ENCODE results near the gene UHRF1.

UHRF1 gene

DNA sequence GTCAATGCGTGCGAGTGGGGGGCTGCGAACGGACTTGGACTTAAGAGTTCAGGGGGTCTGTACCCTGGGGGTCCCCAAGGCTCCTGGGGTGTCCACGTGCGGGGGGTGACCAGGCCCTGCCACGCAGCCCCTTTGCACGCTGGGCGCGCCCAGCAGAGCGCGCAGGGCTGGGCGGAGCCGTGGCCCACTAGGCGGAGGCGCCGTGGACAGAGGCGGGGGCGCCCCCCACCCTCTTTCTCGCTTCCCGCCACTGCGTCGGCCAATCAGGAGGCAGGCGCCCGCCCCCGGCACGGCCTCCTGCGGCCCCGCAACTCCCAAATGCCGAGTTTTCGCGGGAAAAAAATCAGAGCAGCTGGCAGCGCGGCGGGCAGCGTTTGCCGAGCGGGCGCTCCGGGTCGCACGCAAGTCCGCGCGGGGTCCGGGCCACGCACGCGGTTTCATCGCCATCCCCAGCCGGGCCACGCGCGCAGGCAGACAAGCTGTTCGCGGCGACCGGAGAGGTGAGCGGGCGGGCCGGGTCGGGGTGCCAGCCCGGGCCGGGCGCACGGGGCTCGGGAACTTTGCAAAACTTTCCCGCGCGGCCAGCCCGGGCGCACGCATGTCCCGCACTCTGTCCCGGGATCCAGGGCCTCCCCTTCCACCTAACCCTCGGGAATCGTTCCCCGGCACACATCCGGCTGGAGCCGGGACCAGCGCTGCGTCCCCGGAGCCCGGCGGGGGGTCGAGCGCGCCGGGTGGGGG, at the start of gene UHRF1:
UHRF1 (plus strand) TSS at position 346 of the 741 bp plus-strand sequence. CDS start 1,385 bp downstream, outside the sequence.
- TF ChIP-seq, protein P1, sequence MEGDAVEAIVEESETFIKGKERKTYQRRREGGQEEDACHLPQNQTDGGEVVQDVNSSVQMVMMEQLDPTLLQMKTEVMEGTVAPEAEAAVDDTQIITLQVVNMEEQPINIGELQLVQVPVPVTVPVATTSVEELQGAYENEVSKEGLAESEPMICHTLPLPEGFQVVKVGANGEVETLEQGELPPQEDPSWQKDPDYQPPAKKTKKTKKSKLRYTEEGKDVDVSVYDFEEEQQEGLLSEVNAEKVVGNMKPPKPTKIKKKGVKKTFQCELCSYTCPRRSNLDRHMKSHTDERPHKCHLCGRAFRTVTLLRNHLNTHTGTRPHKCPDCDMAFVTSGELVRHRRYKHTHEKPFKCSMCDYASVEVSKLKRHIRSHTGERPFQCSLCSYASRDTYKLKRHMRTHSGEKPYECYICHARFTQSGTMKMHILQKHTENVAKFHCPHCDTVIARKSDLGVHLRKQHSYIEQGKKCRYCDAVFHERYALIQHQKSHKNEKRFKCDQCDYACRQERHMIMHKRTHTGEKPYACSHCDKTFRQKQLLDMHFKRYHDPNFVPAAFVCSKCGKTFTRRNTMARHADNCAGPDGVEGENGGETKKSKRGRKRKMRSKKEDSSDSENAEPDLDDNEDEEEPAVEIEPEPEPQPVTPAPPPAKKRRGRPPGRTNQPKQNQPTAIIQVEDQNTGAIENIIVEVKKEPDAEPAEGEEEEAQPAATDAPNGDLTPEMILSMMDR (IDR thresholded peaks at IDR 0.05; ENCODE audit: low read depth, low read length): no peak
- TF ChIP-seq EZH2phosphoT487 (IDR thresholded peaks at IDR 0.05; ENCODE audit: low read depth): no peak
- peaks cover 34% of the 10 kb centered on the region for H3K36me3 ChIP-seq (replicated peaks; ENCODE audit: low read depth, low read length)
- peak within 1 kb of the TSS; percentile 90 for H3K4me2 ChIP-seq (ENCODE audit: low read length)
- no peaks in the 10 kb centered on the region for H3K9me3 ChIP-seq (ENCODE audit: insufficient read depth, low read length)
- H3K9ac ChIP-seq (ENCODE audit: low read length): peak within 1 kb of the TSS; percentile 96
- H3K27me3 ChIP-seq (ENCODE audit: low read depth, low read length): 0 out of 2 replicates have a peak, but pooled peaks cover 11% of the 10 kb centered on the region
- peaks cover 29% of the 10 kb centered on the region for H4K20me1 ChIP-seq (ENCODE audit: insufficient read depth, low read length)
- peak within 1 kb of the TSS; percentile 67 for H2AFZ ChIP-seq (ENCODE audit: low read depth, low read length)
- H3K27ac ChIP-seq (ENCODE audit: low read length): peak within 1 kb of the TSS; percentile 75
- H3K4me3 ChIP-seq (ENCODE audit: low read length): peak within 1 kb of the TSS; percentile 85
- H3K79me2 ChIP-seq (ENCODE audit: low read length): peaks cover 44% of the 10 kb centered on the region
- H3K4me1 ChIP-seq (ENCODE audit: low read length): peaks cover 23% of the 10 kb centered on the region

GRCh38 chr19:4859697-4860096, 49.6 kb upstream of the UHRF1 start:
- Histone ChIP-seq H3K4me1 (ENCODE audit: low read length) (no peaks in the 10 kb centered on the region), H3K4me3 (ENCODE audit: low read length) (no peak overlapping the region), H2AFZ (ENCODE audit: low read depth, low read length) (no peak overlapping the region), H3K9me3 (ENCODE audit: insufficient read depth, low read length) (no peaks in the 10 kb centered on the region), H3K27ac (ENCODE audit: low read length) (no peak overlapping the region), H3K9ac (ENCODE audit: low read length) (no peak overlapping the region), H3K27me3 (ENCODE audit: low read depth, low read length) (no peaks in the 10 kb centered on the region), H3K4me2 (ENCODE audit: low read length) (no peak overlapping the region), H3K79me2 (ENCODE audit: low read length) (no peaks in the 10 kb centered on the region), H4K20me1 (ENCODE audit: insufficient read depth, low read length) (no peaks in the 10 kb centered on the region), H3K36me3 (replicated peaks; ENCODE audit: low read depth, low read length) (peaks cover 21% of the 10 kb centered on the region)
- TF ChIP-seq EZH2phosphoT487 (IDR thresholded peaks at IDR 0.05; ENCODE audit: low read depth): no peak
- TF ChIP-seq, protein P1 (IDR thresholded peaks at IDR 0.05; ENCODE audit: low read depth, low read length): no peak

DNA sequence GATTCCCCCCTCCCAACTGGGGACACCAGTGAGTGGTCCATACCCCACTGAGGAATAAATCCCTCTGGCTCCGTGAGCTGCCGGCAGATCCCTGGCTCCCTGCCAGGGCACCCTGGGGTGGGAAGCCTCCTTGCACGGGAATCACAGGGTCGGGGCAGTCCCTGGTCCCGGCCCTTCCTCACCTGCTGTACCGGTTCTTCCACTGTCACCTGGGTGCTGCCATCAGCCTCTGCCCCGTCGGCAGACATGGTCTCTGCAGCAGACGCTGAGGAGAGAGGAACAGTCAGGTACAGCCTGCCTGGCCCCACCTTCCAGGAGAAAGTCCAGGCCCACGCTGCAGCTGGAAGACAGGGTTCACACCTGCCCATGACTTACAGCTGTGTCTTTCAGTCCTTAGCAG, 48.2 kb upstream of the UHRF1 start:
- H3K4me1 ChIP-seq (ENCODE audit: low read length): no peaks in the 10 kb centered on the region
- no peak overlapping the region for H2AFZ ChIP-seq (ENCODE audit: low read depth, low read length)
- H3K36me3 ChIP-seq (replicated peaks; ENCODE audit: low read depth, low read length): peaks cover 14% of the 10 kb centered on the region
- TF ChIP-seq, protein P1 (IDR thresholded peaks at IDR 0.05; ENCODE audit: low read depth, low read length): no peak
- no peak for TF ChIP-seq EZH2phosphoT487 (IDR thresholded peaks at IDR 0.05; ENCODE audit: low read depth)
- H3K4me2 ChIP-seq (ENCODE audit: low read length): no peak overlapping the region
- H3K27me3 ChIP-seq (ENCODE audit: low read depth, low read length): no peaks in the 10 kb centered on the region
- H4K20me1 ChIP-seq (ENCODE audit: insufficient read depth, low read length): no peaks in the 10 kb centered on the region
- no peak overlapping the region for H3K4me3 ChIP-seq (ENCODE audit: low read length)
- no peak overlapping the region for H3K9ac ChIP-seq (ENCODE audit: low read length)
- H3K27ac ChIP-seq (ENCODE audit: low read length): no peak overlapping the region
- no peaks in the 10 kb centered on the region for H3K79me2 ChIP-seq (ENCODE audit: low read length)
- no peaks in the 10 kb centered on the region for H3K9me3 ChIP-seq (ENCODE audit: insufficient read depth, low read length)

DNA sequence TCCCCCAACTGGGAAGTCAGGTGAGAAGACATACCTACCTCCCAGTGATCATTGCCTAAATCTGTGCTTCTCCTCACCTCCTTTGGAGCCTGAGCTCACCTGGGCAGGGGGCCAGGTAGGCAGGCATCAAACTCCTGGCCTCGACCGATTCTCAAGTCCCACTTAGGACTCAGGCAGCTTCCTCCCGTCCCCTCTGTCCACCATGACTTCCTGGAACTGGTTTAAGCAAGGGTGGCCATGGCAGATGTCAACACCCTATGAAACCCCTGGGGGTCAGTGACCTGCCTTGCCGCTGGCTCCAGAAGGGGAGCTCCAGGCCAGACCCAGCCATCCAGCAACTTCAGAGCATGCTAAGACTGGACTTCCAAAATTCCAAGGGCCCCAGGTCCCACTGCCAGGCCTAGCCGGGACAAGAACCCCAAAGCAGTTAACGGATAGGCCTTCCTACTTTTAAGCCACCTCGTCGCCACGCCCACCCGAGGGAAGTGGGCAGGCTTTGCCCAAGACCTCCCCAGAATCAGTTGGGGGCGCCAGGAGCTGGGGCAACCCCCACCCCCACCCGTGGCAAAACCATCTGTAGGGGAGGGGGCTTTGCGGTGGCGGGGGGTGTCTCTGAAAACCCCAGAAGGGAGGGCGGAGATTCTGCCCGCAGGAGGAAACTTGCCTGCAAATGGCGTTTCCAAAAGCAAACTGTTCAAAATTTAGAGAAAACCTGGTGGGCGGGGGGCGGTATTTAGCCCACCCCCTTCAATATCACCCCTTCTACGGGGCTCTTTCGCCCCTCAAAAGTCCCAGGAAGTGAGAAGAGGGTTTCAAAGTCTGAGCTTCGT, 42.5 kb upstream of the UHRF1 start:
- H3K27me3 ChIP-seq (ENCODE audit: low read depth, low read length): no peaks in the 10 kb centered on the region
- no peaks in the 10 kb centered on the region for H3K9me3 ChIP-seq (ENCODE audit: insufficient read depth, low read length)
- TF ChIP-seq, protein P1 (IDR thresholded peaks at IDR 0.05; ENCODE audit: low read depth, low read length): no peak
- TF ChIP-seq EZH2phosphoT487 (IDR thresholded peaks at IDR 0.05; ENCODE audit: low read depth): no peak
- H4K20me1 ChIP-seq (ENCODE audit: insufficient read depth, low read length): no peaks in the 10 kb centered on the region
- peak overlapping the region; percentile 89 for H3K4me3 ChIP-seq (ENCODE audit: low read length)
- peak overlapping the region; percentile 87 for H3K4me2 ChIP-seq (ENCODE audit: low read length)
- peak overlapping the region; percentile 91 for H3K9ac ChIP-seq (ENCODE audit: low read length)
- peak overlapping the region; percentile 39; the same call in 1 of the 2 replicates for H2AFZ ChIP-seq (ENCODE audit: low read depth, low read length)
- peaks cover 23% of the 10 kb centered on the region for H3K4me1 ChIP-seq (ENCODE audit: low read length)
- peak overlapping the region; percentile 24 for H3K27ac ChIP-seq (ENCODE audit: low read length)
- H3K79me2 ChIP-seq (ENCODE audit: low read length): no peaks in the 10 kb centered on the region
- no peaks in the 10 kb centered on the region for H3K36me3 ChIP-seq (replicated peaks; ENCODE audit: low read depth, low read length)
